Endothelial cell of umbilical vein (primary cell): ENCODE data around the gene ALDH7A1.

Experiments used
- CTCF ChIP-seq, 2 donors: IDR thresholded peaks; 1 replicate in 1 of 2; 2 replicates in 1 of 2; pipeline ENCODE4 v1.5.1; 2011; ENCODE audit warnings: low read length in 2 of 2, mild to moderate bottlenecking in 2 of 2, moderate library complexity in 2 of 2, control low read depth in 1 of 2, inconsistent platforms in 1 of 2, low read depth in 1 of 2; ENCODE audit not compliant: insufficient read depth in 1 of 2; ENCODE audit errors: extremely low read depth in 1 of 2
- EZH2 ChIP-seq: IDR thresholded peaks from 2 replicates; pipeline ENCODE4 v1.6.1; 2012; ENCODE audit warnings: borderline replicate concordance, low read depth, mild to moderate bottlenecking, moderate library complexity, low read length, inconsistent platforms; ENCODE audit not compliant: severe bottlenecking
- MYC ChIP-seq: IDR thresholded peaks from one replicate; pipeline ENCODE4 v1.6.1; 2011; ENCODE audit warnings: mild to moderate bottlenecking, low read depth, low read length
- TF ChIP-seq, protein P1 (sequence below): IDR thresholded peaks from 2 replicates; pipeline ENCODE4 v1.6.1; 2011; ENCODE audit not compliant: insufficient read depth, insufficient read length

DNA sequence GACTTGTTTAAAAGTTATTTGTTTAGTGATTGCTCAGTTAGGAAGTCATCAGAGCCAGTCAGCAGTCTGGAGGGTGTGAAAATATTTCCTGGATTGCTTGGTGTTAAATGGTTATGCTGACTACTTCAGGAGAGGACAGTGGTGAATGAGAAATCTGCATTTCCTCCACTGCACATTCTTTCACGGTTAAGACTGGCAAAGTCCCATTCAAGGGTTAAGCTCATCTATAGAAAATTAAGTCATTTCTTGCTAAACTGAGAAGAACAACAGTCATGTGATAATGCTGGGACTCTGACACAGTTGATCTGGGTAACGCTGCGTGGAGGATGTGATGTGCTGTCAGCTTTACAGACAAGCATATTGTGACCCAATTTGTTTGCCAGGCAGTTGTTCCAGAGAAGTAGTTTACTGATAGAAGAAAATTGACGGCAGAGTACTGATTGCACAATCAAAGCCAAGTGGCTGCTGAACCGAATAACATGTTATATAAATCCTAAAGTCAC, 91.4 kb downstream of the ALDH7A1 start:
- TF ChIP-seq CTCF (IDR thresholded peaks at IDR 0.05; ENCODE audit: extremely low read depth in 1 of 2, insufficient read depth in 1 of 2, low read depth in 1 of 2, low read length in 2 of 2): no peak
- no peak for TF ChIP-seq EZH2
- TF ChIP-seq, protein P1, sequence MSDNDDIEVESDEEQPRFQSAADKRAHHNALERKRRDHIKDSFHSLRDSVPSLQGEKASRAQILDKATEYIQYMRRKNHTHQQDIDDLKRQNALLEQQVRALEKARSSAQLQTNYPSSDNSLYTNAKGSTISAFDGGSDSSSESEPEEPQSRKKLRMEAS: no peak
- TF ChIP-seq MYC: no peak
